Measurements from ENCODE around the gene ESR2. TPM values are rescaled to one million over a fixed set of nuclear protein-coding genes. Genes with fewer than 3 reads are reported as not detected.
A peak's percentile ranks its signal among the peaks of the same experiment; 100 is the strongest.

Gene ESR2
- total RNA-seq, 1 experiment from 2014 or later: 0.15 TPM

GRCh38 chr14:64215978-64216377, 78.2 kb downstream of the ESR2 start:
- no peak overlapping the region for H2AFZ ChIP-seq (ENCODE audit: low read length)
- Mint-ChIP-seq H3K4me1 (no peaks in the 10 kb centered on the region), H3K4me3 (no peak overlapping the region), H3K27ac (peak overlapping the region in 2 of 3 experiments; percentile 7 to 79; a peak in 2 of 7 replicates), H3K27me3 (ENCODE audit: low read depth) (no peaks in the 10 kb centered on the region; the same call in 1 of the 2 replicates), H3K36me3 (ENCODE audit: insufficient read depth in 1 of 3, low read depth in 3 of 3) (peaks cover 54 to 84% (median 84%) of the 10 kb centered on the region in 3 experiments; a peak in 6 of 7 replicates), H3K9me3 (no peaks in the 10 kb centered on the region)
- H3T11ph ChIP-seq (ENCODE audit: low read length): no peak overlapping the region
- no peak overlapping the region for H4K8ac ChIP-seq (replicated peaks; ENCODE audit: insufficient read length, low read depth, low read length)
- no peak overlapping the region for H3K4me2 ChIP-seq (ENCODE audit: insufficient read depth, insufficient read length, low read length)
- TF ChIP-seq, protein P1, sequence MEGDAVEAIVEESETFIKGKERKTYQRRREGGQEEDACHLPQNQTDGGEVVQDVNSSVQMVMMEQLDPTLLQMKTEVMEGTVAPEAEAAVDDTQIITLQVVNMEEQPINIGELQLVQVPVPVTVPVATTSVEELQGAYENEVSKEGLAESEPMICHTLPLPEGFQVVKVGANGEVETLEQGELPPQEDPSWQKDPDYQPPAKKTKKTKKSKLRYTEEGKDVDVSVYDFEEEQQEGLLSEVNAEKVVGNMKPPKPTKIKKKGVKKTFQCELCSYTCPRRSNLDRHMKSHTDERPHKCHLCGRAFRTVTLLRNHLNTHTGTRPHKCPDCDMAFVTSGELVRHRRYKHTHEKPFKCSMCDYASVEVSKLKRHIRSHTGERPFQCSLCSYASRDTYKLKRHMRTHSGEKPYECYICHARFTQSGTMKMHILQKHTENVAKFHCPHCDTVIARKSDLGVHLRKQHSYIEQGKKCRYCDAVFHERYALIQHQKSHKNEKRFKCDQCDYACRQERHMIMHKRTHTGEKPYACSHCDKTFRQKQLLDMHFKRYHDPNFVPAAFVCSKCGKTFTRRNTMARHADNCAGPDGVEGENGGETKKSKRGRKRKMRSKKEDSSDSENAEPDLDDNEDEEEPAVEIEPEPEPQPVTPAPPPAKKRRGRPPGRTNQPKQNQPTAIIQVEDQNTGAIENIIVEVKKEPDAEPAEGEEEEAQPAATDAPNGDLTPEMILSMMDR (conservative IDR thresholded peaks at IDR 0.05): no peak
- no peak overlapping the region for H2BK120ac ChIP-seq (ENCODE audit: low read depth, low read length, poor library complexity, severe bottlenecking)
- DNase-seq: no peak
- no peaks in the 10 kb centered on the region for H3K23me2 ChIP-seq (ENCODE audit: insufficient read length, low read depth, low read length, poor library complexity, severe bottlenecking)
- no peak overlapping the region for H2BK20ac ChIP-seq (ENCODE audit: low read depth, low read length, poor library complexity, severe bottlenecking)
- no peak overlapping the region for H2BK15ac ChIP-seq (ENCODE audit: low read depth, low read length)
- no peak overlapping the region for H2BK5ac ChIP-seq (ENCODE audit: insufficient read length, low read length)
- no peak overlapping the region for H4K91ac ChIP-seq (ENCODE audit: insufficient read length, low read depth, low read length)
- H3K14ac ChIP-seq (ENCODE audit: insufficient read depth, low read length): no peak overlapping the region
- H3K4ac ChIP-seq (ENCODE audit: low read depth, low read length): no peak overlapping the region
- H3K18ac ChIP-seq (ENCODE audit: insufficient read length, low read depth, low read length): no peak overlapping the region
- no peak overlapping the region for H3K9ac ChIP-seq (ENCODE audit: extremely low read depth, insufficient read length, low read length)
- no peak overlapping the region for H2AK5ac ChIP-seq (ENCODE audit: insufficient read length, low read length)
- H3K79me1 ChIP-seq (ENCODE audit: insufficient read depth, low read depth, low read length, poor library complexity, severe bottlenecking): no peaks in the 10 kb centered on the region
- H3K79me2 ChIP-seq (ENCODE audit: insufficient read depth, low read length): no peaks in the 10 kb centered on the region
- H3K23ac ChIP-seq (ENCODE audit: insufficient read length, low read depth, low read length): no peak overlapping the region
- H4K20me1 ChIP-seq (ENCODE audit: control insufficient read depth, insufficient read depth, insufficient read length): no peaks in the 10 kb centered on the region
- no peak overlapping the region for H3K56ac ChIP-seq (ENCODE audit: insufficient read length, low read depth, low read length)
- H3K9me3 ChIP-seq (ENCODE audit: control insufficient read depth, low read depth, low read length): no peaks in the 10 kb centered on the region
- H3K27me3 ChIP-seq (ENCODE audit: insufficient read depth, low read length): no peaks in the 10 kb centered on the region
- no peak overlapping the region for H2BK12ac ChIP-seq (ENCODE audit: insufficient read length, low read depth, low read length)
- no peak overlapping the region for H3K27ac ChIP-seq (ENCODE audit: insufficient read length, low read depth, low read length)
- WGBS (ENCODE audit: extremely low coverage, insufficient read length, low lambda C conversion rate): no CpG with 5 or more reads among the region's 13 CpGs
- H4K5ac ChIP-seq (ENCODE audit: insufficient read length, low read depth, low read length): no peak overlapping the region
- H3K4me1 ChIP-seq (ENCODE audit: insufficient read depth, low read length): no peaks in the 10 kb centered on the region
